Uterus (tissue), 2 donors: ENCODE measurements around the gene DNAH17.

Experiments
- CTCF ChIP-seq, 4 experiments: fragments of 200-600 bp in 2 of 4; fragments of 450-650 bp in 2 of 4; sonication (generic) in 2 of 4; IDR thresholded peaks; one replicate each; pipeline ENCODE4 v1.5.1; 2016 to 2019; ENCODE audit warnings: antibody characterized with exemption in 4 of 4, mild to moderate bottlenecking in 2 of 4, moderate library complexity in 1 of 4
- POLR2A ChIP-seq, 2 donors: fragments of 450-650 bp; IDR thresholded peaks; one replicate each; pipeline ENCODE4 v1.6.1; 2016; ENCODE audit warnings: antibody characterized with exemption in 2 of 2, mild to moderate bottlenecking in 1 of 2, moderate library complexity in 1 of 2

GRCh38 chr17:78580277-78580804, 3.1 kb upstream of the DNAH17 start:
- TF ChIP-seq CTCF (IDR thresholded peaks at IDR 0.05), result no peak
- no peak for TF ChIP-seq POLR2A (IDR thresholded peaks at IDR 0.05)
